ENCODE measurements around the gene DPH1. TPM values are rescaled to one million over a fixed set of nuclear protein-coding genes. Genes with fewer than 3 reads are reported as not detected.

Gene DPH1
- total RNA-seq, 1 donor from 2014 or later, result 29.4 TPM

DNA sequence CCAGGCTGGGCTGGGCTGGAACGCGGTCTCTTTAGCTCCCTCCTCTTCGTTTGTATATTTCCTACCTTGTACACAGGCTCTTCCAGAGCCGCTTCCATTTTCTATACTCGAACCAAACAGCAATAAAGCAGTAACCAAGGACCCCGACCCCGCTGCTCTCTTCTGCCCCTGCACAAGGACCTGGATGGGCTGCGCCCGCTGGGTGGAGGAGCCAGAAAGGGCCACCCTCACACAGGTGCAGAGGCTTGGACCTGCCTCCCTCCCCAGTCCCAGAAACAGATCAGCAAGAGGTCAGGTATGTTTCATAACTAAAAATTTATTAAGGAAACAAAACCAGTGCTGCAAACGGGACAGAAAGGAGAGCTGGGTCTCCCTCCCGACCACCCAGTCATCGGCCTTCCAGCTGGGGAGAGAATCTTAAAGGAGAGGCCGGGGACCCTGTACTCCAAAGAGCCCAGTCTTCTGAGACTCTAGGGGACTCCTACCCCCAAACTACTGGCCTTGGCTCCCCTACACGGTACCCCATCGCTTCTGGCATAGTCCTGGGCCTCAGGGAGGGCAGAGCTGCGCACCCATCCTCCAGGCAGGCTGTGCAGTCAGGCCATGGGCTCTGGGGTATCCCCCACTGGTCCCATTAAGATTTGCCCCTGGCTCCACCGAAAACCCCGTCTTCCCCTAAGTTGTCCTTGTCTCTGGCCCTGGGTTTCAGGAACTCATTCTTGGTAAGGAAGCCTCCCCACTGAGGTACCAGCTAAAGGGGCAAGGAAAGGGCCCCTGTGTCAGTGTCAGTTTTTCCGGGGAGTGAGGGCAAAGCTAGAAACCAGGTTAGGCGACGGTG is 29.8 kb downstream of the DPH1 start:
- Mint-ChIP-seq H3K27ac (ENCODE audit: unreplicated experiment) (no peak overlapping the region), H3K4me1 (ENCODE audit: low read depth) (peaks cover 39% of the 10 kb centered on the region), H3K9me3 (ENCODE audit: low read depth) (no peaks in the 10 kb centered on the region), H3K4me3 (ENCODE audit: unreplicated experiment) (no peak overlapping the region), H3K27me3 (ENCODE audit: low read depth) (no peaks in the 10 kb centered on the region), H3K36me3 (ENCODE audit: low read depth) (peaks cover 7% of the 10 kb centered on the region)
- TF ChIP-seq, protein P1, sequence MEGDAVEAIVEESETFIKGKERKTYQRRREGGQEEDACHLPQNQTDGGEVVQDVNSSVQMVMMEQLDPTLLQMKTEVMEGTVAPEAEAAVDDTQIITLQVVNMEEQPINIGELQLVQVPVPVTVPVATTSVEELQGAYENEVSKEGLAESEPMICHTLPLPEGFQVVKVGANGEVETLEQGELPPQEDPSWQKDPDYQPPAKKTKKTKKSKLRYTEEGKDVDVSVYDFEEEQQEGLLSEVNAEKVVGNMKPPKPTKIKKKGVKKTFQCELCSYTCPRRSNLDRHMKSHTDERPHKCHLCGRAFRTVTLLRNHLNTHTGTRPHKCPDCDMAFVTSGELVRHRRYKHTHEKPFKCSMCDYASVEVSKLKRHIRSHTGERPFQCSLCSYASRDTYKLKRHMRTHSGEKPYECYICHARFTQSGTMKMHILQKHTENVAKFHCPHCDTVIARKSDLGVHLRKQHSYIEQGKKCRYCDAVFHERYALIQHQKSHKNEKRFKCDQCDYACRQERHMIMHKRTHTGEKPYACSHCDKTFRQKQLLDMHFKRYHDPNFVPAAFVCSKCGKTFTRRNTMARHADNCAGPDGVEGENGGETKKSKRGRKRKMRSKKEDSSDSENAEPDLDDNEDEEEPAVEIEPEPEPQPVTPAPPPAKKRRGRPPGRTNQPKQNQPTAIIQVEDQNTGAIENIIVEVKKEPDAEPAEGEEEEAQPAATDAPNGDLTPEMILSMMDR (IDR thresholded peaks at IDR 0.05), result no peak
- DNase-seq (ENCODE audit: low spot score), result no peak

DNA sequence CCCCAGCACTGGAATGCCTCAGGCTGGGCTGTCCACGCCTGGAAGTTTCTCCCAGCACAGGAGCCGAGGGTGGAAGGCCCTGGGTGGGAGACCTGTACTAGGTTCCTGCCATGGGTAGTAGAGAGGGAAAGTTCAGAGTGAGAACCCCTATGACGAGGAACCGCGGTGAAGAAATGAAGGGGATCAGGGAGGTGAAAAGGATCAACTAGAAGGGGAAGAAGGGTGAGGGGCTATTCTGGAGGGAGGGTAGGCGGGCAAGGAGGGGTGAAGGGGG is 30.4 kb downstream of the DPH1 start:
- H3K27me3 Mint-ChIP-seq (ENCODE audit: low read depth), result no peaks in the 10 kb centered on the region
- no peaks in the 10 kb centered on the region for H3K9me3 Mint-ChIP-seq (ENCODE audit: low read depth)
- no peak for DNase-seq (ENCODE audit: low spot score)
- peaks cover 9% of the 10 kb centered on the region for H3K36me3 Mint-ChIP-seq (ENCODE audit: low read depth)
- TF ChIP-seq, protein P1 (IDR thresholded peaks at IDR 0.05), result no peak
- peaks cover 43% of the 10 kb centered on the region for H3K4me1 Mint-ChIP-seq (ENCODE audit: low read depth)
- H3K4me3 Mint-ChIP-seq (ENCODE audit: unreplicated experiment), result no peak overlapping the region
- peak overlapping the region; percentile 36 for H3K27ac Mint-ChIP-seq (ENCODE audit: unreplicated experiment)

DNA sequence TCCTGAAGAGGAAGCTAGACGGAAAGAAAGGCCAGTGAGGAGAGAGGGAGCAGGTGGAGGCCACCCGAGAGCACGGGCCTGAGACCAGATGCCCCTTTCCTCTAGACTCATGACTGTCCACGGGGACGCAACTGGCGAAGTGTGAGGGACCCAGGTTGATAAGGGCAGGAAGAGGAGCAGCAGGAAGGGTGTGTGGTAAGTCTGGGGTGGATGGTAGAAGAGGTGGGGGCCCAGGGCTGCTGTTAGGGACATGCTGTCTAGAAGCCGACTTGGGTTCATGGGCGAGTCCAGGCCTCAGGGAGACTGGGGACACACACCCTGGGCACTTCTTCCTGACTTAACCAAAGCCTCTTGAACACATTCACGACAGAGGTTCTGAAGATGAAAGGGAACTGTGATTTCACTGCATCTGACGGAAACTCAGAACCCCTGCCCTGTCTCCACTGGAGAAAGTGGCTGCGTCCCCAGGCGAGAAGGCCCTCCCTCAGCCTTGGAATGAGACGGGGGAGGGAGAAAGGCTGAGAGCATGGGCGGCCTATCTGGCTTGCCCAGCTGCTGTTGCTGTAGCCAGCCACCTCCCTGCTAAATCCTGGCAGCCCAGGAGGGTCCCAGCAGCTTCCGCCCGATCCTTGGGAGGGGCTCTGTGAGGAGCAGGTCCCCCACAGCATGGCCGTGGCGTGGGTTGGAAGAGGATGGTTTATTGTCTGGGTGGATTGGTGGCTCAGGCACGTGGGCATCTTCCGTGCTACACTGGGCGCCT is 30.9 kb downstream of the DPH1 start:
- Mint-ChIP-seq H3K9me3 (ENCODE audit: low read depth) (no peaks in the 10 kb centered on the region), H3K36me3 (ENCODE audit: low read depth) (peaks cover 11% of the 10 kb centered on the region), H3K4me3 (ENCODE audit: unreplicated experiment) (no peak overlapping the region), H3K27me3 (ENCODE audit: low read depth) (no peaks in the 10 kb centered on the region), H3K27ac (ENCODE audit: unreplicated experiment) (peak overlapping the region; percentile 36), H3K4me1 (ENCODE audit: low read depth) (peaks cover 49% of the 10 kb centered on the region)
- TF ChIP-seq, protein P1 (IDR thresholded peaks at IDR 0.05), result no peak
- DNase-seq (ENCODE audit: low spot score), result no peak

DNA sequence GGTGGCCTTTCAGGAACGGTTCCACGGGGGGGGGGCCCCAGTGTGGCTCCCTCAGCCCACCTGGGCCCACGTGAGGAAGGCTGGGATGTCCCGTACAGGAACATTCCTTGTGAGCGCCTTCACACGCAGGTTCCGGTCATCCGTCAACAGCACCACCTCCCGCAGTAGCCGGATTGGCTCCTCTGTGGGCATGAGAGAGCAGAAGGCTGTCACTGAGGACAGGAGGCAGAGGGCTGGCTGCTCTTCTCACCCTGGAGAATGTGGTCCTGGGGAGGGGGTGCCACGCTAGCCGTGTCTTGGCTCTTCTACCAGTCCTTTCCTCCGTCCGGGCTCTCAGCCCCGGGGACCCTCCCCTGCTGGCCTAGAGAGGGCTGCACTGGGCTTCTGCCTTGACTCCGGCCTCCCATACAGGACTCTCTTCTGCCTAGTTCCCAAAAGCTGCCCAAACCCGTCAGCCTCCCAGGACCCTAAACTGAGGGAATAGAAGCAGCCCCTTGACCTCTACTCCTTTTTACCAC is 31.5 kb downstream of the DPH1 start:
- Mint-ChIP-seq H3K27me3 (ENCODE audit: low read depth) (no peaks in the 10 kb centered on the region), H3K27ac (ENCODE audit: unreplicated experiment) (peak overlapping the region; percentile 98)
- DNase-seq (ENCODE audit: low spot score), result no peak

More for the DNA sequence above, 31.5 kb downstream of the DPH1 start:
- Mint-ChIP-seq H3K36me3 (ENCODE audit: low read depth) (peaks cover 11% of the 10 kb centered on the region), H3K4me3 (ENCODE audit: unreplicated experiment) (no peak overlapping the region), H3K9me3 (ENCODE audit: low read depth) (no peaks in the 10 kb centered on the region), H3K4me1 (ENCODE audit: low read depth) (peaks cover 55% of the 10 kb centered on the region)
- TF ChIP-seq, protein P1 (IDR thresholded peaks at IDR 0.05), result no peak

Data from chondrocyte (in vitro differentiated cells).